NB4 (cell line): Measurements from ENCODE around the gene FGD3.

Experiments used
- CTCF ChIP-seq: IDR thresholded peaks from one replicate; pipeline ENCODE4 v1.5.1; 2012; ENCODE audit warnings: low read depth, low read length
- POLR2A ChIP-seq: IDR thresholded peaks from 2 replicates; pipeline ENCODE4 v1.6.1; 2011; ENCODE audit warnings: mild to moderate bottlenecking; ENCODE audit not compliant: insufficient read length; ENCODE audit errors: extremely low read depth
- TF ChIP-seq, protein P1 (sequence below): IDR thresholded peaks from 2 replicates; pipeline ENCODE4 v1.6.1; 2011; ENCODE audit warnings: low read depth, low read length

- TF ChIP-seq CTCF (no peak), POLR2A (no peak)
- TF ChIP-seq, protein P1, sequence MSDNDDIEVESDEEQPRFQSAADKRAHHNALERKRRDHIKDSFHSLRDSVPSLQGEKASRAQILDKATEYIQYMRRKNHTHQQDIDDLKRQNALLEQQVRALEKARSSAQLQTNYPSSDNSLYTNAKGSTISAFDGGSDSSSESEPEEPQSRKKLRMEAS = no peak
Observed at GRCh38 chr9:93061791-93062763, 114.8 kb downstream of the FGD3 start.
